Endothelial cell of coronary artery (primary cell): Measurements from ENCODE around the gene PHEX. TPM values are rescaled to one million over a fixed set of nuclear protein-coding genes. Genes with fewer than 3 reads are reported as not detected.

ENCODE experiments used
- total RNA-seq: library from RNA; depleted of rRNA; stranded (reverse); fragments of >200 nt; gene quantifications from 2 replicates; pipeline ENCODE4 v1.2.3, GENCODE V29; 2014

Gene PHEX
- 0.85 and 1.2 TPM in 2 replicates for total RNA-seq

DNA sequence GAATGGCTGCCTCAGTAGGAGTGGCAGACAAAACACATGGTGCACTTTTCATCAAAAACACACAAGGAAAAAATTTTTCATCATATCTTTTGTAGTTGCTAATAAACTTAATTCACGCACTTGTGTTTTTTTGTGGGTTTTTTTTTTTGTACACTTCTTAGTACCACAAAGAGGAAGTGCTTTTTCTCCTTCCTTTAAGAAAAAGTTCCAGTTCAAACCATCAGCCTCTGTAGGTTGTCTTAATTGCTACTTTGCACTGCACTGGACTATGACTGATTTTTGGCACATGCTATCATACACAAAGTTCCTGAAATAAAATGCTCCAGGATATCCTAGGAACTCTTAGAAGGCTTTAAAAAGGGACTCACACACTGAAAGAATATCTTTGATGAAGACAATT, at the start of gene PHEX:
Gene PHEX, plus strand, starts transcription at position 242 of the 400 bp plus-strand sequence. CDS start 681 bp downstream, outside the sequence.

DNA sequence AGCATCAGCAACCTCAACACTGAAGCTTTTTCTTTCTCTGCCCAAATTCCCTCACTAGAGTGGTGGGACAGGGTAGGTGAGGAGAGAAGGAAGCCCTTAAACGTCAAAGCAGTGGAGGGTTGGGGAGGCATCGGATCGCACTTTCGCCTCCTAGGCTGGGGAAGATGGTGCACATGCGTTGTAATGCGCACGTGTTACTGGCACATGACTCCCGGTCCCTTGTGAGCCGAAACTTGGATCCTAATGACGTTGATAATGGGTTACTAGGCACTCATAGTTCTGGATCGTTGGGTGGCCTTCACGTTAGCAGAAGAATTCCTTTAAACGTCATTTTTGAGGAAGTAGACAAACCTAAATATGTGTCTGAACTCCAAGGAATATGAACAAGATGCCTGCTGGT, 240.5 kb downstream of the PHEX start, which contains the start of gene CBLL2:
Gene CBLL2, plus strand, starts transcription at position 301 of the 400 bp plus-strand sequence. Its CDS starts 79 bp downstream, at position 380.

Other genes with a start within 250 kb of the PHEX start
- 3.8 and 6.9 TPM in 2 replicates for gene MBTPS2, start 192.7 kb upstream of the PHEX start, total RNA-seq
- gene YY2, start 176.3 kb upstream of the PHEX start, total RNA-seq = 1.1 and 2.4 TPM in 2 replicates
- gene SMS, start 91.6 kb upstream of the PHEX start, total RNA-seq = 220 and 222 TPM in 2 replicates
- gene CBLL2, start 240.6 kb downstream of the PHEX start, total RNA-seq = not detected in 2 replicates